Esophagus muscularis mucosa (tissue), 3 donors: ENCODE measurements around the gene ZNF503.

Experiments
- POLR2A ChIP-seq: fragments of 450-650 bp; IDR thresholded peaks from one replicate; pipeline ENCODE4 v1.6.1; 2017; ENCODE audit warnings: antibody characterized with exemption, moderate library complexity, mild to moderate bottlenecking, low read depth
- POLR2AphosphoS5 ChIP-seq, 2 donors: sonication (generic); formaldehyde crosslinking; IDR thresholded peaks; one replicate each; pipeline ENCODE4 v1.6.1; 2017; ENCODE audit warnings: antibody characterized with exemption in 2 of 2
- TF ChIP-seq, protein P1 (sequence below), 3 experiments: fragments of 200-600 bp in 2 of 3; fragments of 450-650 bp in 1 of 3; sonication (generic) in 2 of 3; IDR thresholded peaks; one replicate each; pipeline ENCODE4 v1.5.1; 2017 to 2019; ENCODE audit warnings: antibody characterized with exemption in 3 of 3, mild to moderate bottlenecking in 2 of 3, moderate library complexity in 1 of 3

DNA sequence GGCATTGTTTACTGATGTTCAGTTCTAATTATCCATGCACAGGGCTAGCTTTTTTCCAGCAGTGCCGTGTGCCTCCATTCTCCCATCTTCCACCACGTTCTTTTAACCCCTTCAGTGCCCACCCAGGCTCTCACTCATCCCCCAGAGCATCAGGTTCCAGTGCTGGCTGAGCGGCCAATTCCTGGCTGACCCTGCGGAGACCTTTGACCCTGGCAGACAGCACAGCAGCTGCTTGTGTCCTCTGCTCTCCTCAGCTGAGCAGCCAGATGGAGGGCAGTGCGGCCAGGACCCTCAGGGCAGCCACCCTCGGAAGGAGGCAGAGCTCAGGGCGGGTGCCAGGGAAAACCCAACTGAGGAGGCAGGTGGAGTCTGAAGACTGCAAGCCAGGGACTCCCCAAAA lies 48.4 kb downstream of the ZNF503 start:
- TF ChIP-seq, protein P1, sequence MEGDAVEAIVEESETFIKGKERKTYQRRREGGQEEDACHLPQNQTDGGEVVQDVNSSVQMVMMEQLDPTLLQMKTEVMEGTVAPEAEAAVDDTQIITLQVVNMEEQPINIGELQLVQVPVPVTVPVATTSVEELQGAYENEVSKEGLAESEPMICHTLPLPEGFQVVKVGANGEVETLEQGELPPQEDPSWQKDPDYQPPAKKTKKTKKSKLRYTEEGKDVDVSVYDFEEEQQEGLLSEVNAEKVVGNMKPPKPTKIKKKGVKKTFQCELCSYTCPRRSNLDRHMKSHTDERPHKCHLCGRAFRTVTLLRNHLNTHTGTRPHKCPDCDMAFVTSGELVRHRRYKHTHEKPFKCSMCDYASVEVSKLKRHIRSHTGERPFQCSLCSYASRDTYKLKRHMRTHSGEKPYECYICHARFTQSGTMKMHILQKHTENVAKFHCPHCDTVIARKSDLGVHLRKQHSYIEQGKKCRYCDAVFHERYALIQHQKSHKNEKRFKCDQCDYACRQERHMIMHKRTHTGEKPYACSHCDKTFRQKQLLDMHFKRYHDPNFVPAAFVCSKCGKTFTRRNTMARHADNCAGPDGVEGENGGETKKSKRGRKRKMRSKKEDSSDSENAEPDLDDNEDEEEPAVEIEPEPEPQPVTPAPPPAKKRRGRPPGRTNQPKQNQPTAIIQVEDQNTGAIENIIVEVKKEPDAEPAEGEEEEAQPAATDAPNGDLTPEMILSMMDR (IDR thresholded peaks at IDR 0.05) = no peak
- TF ChIP-seq POLR2A = no peak
- TF ChIP-seq POLR2AphosphoS5 (IDR thresholded peaks at IDR 0.05) = no peak
